Measurements from ENCODE around the gene SLFN14.
"Not testable (repeated sequence)": the region's sequence is repeated elsewhere in the genome, so short reads cannot be mapped to it uniquely, and the experiment has no call there.

Gene SLFN14

DNA sequence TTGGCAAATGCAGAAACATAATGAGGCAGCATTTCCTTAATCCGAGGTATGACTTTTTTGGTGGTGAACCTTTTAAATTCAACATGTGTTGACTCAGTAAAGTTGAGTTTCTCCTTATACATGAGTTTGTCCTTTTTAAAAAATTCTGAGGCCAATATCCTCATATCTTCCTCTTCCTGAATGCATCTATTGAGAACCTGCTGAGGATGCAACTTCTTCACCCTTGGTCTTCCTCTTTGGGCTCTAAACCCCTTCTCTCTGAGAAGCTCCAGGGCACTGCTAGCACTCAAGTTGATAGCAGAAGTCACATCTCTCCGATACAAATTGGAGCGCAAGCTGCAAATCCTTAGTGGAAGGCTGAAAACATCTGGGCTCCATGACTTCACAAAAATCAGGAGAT, 3.3 kb downstream of the SLFN14 start:
- DNase-seq: no peak

DNA sequence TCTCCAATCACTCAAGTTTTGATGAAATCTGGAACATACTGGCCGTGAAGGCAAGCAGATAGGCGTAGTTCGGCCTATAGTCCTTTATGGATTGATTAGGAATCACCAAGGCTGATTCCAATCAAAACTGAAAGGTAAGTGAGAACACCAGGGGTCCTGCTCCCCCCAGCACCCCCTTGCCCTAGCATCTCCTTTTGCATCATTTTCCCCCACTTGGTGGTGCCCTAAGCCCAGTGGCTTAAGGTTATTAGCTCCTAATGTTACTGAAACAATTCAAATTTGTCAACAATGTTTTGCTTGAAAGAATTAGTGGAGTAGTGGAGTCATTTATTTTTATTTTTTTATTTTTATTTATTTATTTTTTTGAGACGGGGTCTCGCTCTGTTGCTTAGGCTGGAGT, 4.9 kb downstream of the SLFN14 start:
- DNase-seq: no peak

DNA sequence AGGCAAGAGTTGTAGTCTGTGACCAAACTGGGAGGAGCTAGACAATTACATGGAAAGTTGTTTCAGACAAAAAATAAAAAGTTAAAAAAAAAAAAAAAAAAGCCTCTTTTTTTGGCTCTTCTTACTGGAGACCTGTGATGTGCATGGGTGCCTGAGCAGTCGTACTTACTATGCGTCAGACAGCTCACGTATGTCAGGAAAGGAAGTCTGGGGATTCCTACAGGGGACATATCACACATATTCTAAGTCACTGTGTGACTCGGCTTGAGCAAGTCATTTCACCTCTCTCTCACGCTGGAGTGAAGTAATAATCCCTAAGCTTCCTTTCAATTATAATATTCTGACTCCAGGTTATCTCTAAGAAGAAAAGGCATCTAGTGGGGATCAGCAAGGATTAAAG, 6.0 kb downstream of the SLFN14 start:
- no peak for DNase-seq

DNA sequence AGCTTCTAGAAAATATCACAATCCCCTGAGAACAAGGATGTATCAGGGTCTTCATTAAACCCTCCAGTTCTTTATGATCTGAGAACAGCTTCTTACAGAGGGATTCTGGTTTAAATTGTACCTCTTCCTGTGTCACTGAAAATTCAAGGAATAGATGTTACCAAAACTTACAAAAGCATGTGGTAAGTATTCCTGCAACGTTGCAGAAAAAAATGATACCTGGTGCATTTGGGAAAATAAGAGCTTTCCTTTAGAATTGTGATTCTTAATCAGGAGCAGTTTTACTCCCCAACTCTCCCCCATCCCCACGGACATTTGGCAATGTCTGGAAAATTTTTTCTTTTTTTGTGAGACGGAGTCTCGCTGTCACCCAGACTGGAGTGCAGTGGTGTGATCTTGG, 7.3 kb downstream of the SLFN14 start:
- DNase-seq: no peak

DNA sequence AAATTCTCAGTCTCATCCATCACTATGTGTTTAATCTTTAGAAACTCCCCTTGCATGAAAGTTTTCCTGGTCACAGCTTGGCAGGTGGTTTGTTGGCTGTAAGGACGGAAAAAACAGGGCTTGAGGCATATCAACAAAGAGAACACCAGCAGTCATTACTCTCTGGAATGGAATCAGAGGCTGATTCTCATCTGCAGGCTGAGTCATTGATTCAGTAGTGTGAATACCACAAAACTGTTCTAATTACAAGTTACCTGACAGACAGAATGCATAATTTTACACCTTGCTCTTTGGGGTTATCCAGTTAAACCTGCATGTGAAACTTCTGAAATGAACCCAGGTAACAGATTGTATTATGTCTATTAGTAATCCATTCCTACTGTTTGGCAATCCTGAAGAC, 11.6 kb downstream of the SLFN14 start:
- no peak for DNase-seq

DNA sequence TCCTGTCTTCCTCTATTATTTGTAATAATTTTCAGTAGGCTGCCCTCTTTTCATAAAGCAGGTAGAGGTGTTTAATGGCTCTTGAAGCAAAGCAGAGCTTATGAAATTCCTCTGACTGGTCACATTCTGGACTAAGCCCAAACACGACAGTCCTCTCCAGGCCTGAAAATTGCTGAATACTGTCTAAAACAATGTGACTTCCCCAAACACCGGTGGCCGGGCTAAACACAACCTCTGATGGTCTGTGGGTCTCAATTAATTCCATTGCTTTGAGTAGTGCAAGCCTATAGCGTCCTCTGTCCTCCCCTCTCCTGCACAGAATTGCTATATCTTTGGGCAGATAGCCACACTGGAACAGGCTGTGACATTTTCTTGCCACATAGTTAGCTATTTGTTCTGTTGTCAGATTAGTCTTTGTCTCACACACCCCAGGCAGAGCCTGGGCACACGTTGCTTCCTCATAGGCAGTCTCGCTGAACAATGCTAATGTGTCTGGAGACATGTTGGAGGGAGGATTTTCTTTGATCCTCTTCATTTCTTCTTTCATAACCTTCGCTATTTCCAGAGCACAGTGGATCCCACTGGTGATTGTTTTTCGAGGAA, 12.3 kb downstream of the SLFN14 start:
- no peak for DNase-seq

DNA sequence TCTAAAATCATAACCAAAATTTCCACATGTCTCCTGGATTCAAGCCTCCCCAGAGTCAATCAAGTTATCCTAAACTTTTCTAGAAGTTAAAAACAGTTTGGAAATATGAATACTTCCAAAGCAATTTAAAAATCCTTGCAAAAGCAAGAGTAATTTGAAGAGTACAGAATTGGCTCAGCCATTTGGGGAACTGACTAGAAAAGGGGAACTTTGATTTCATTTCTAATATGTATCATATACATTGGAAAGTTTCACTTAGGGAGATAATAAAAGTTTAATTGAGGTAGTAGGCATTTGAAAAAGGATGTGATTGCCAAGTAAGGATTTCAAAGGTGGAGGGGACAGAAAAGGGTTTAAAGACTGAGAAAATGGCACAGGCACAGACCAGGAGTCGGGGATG, 14.1 kb downstream of the SLFN14 start:
- no peak for DNase-seq

DNA sequence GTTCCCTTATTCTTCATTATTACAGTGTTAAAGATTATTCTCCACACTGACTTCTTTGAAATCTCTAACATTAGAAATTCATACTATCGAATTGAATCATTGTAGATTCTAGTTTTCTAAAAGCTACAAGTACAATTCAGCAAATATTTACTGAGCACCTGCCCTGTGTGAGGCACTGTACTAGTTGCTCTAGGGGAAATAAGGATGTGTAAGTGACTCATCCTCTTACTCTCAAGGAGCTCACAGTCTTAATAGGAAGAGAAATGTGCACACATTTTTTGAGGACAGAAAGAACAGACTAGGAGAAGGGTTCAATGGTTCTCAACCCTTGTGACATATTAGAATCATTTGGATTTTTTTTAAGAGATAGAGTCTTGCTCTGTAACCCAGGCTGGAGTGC, 15.5 kb downstream of the SLFN14 start:
- DNase-seq: no peak

DNA sequence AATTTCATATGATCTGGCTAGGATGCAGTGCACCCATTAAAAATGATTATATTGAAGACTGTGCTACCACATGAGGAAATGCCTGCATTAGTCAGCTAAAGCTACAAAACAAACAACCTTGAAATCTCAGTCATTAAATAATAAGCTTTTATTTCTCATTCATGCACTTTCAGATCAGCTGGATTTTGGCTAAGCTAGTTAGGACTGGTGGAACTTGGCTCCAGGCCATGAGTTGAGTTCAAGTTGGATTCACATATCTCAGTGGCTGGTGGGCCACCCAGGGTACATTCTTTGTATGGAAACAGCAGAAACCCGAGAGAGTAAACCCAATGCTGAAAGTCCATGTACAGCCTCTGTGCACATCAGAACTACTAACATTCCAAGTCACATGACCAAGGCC, 16.8 kb downstream of the SLFN14 start:
- DNase-seq: peak; percentile 22

DNA sequence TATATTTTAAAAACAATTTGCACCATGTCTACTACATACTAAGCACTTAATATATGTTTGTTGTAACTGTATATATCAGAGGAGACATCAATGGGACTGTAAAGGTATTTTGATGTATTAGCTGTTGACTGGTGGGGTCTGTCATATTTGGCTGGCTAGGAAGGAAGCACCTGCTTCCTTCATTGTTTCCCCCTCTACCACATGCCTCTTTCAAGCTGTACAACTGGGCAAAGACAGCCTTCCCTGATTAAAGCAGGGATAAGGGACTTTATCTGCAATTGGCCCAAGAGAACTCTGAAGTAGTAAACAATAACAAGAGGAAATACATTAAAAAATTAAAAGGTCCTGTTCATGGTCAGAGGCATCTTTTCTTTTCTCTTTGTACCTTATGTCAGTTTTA, 17.6 kb downstream of the SLFN14 start:
- no peak for DNase-seq

DNA sequence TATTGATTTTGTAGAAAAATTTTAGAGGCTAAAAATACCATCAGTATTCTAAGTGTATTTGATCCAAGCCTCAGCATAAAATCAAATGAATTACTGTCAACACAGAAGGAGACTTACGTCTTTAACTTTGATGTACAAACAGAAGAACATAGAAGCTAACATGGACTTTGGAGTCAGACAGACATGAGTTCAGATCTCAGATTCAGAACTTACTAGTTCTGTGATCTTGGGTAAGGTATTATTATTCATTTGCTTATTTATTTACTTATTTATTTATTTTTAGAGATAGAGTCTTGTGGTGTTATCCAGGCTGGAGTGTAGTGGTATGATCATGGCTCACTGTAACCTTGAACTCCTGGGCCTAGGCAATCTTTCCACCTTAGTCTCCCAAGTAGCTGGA, 19.2 kb downstream of the SLFN14 start:
- DNase-seq: no peak

DNA sequence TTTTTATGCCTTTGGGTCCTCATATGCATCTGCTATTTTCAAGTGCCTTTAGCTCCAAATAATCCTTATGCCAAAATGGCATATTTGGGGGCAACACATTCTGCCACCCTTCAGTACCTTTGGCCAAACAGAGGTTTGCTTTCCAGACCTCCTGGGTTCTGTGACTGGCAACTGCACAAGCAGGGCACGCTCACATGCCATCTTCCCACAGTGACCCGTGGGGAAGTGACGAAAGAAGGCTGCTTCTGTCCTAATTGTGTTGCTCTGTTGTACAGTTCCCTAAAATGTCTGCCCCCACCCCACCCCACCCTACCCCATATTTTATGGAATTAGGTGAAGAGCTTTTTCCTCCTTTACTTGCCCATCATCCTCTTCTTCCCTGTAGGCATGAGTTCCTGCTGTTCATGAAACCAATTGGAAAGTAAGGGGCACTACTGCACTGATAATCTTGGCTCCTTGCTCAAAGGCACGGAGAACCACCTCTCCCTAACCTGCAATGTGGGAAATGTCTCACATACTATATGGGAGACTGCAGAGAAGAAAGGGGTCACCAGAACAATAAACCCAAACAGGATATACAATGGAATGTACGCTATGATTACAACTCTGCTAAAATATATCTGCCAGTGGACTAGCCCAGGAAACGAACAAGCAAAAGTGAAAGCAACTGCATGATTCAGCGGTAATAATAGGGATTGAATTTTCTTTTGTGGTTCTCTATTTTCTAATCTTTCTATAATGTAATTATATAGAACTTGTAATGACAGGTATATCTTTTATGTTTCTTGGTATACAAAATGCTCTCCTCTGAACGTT, 19.8 kb downstream of the SLFN14 start:
- peak; percentile 53 for DNase-seq

DNA sequence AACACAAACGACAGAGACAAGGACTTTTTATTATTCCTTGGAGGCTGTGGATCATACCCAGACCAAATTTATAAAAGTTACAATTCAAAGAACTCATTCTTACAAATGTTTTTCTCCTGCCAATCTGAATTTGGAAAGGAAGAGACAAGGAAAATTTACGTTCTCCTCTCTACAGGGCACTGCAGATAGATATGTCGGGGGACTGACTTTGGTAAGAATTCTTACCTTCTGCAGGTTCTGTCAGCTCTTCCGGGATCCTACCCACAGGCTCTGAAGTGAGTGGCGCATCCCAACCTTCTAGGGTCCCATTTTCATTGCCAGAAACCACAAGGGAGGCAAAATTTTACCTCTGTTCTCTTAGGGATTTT, 21.0 kb downstream of the SLFN14 start:
- DNase-seq: no peak

DNA sequence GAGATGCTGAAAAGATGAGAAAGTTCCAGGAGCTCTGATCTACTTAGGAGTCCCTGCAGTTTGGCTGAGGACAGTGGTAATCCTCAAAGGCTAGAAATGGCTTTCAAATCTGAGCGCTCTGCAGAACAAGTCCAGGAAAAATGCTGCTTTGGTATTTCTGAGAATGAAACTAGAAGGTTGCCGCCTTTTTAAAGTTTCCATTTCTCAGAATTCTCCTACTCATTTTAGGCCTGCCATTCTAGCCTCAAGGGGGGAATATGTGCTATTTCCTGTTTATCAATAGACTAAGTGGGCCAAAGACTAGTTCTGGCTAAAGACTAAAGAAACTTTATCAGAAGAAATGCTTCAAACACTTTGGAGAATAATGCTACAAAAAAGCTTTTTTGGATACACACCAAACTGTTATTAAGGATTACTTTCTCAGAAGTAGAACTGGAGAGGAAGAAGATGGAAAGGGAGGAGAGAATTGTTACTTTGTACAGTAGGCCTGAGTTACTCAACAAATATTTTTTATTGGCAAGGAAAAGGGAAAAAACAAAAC, 22.9 kb downstream of the SLFN14 start, which contains the start of gene SLFN12L:
Gene SLFN12L (minus strand): TSS at position 78 of the 541 bp plus-strand sequence. CDS start 15,314 bp downstream, outside the sequence.
- no peak for DNase-seq

DNA sequence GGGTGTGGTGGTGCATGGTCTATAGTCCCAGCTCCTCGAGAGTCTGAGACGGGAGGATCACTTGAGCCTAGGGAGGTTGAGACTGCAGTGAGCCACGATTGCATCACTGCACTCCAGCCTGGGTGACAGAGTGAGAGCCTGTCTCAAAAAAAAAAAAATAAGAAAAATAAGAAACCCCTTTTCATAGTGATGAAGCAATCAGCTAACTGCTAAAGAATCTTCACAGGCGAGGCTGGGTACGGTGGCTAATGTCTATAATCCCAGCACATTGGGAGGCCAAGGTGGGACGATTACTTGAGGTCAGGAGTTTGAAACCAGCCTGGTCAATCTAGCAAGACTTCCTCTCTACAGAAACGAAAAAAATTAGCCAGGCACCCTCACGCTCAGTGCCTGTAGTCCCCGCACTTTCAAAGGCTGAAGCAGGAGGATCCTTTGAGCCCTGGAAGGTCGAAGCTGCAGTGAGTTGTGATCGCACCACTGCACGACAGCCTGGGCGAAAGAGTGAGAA, 23.9 kb downstream of the SLFN14 start:
- no peak for DNase-seq

DNA sequence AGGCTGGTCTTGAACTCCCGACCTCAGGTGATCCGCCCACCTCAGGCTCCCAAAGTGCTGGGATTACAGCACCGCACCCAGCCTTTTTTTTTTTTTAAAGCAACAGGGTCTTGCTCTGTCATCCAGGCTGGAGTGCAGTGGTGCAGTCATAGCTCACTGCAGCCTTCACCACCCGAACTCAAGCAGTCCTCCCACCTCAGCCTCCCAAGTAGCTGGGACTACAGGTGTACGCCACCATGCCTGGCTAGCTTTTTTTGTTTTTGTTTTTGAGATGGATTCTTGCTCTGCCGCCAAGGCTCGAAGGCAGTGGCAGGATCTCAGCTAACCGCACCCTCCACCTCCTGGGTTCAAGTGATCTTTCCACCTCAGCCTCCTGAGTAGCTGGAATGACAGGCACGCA, 25.2 kb downstream of the SLFN14 start:
- DNase-seq: not testable (repeated sequence)

DNA sequence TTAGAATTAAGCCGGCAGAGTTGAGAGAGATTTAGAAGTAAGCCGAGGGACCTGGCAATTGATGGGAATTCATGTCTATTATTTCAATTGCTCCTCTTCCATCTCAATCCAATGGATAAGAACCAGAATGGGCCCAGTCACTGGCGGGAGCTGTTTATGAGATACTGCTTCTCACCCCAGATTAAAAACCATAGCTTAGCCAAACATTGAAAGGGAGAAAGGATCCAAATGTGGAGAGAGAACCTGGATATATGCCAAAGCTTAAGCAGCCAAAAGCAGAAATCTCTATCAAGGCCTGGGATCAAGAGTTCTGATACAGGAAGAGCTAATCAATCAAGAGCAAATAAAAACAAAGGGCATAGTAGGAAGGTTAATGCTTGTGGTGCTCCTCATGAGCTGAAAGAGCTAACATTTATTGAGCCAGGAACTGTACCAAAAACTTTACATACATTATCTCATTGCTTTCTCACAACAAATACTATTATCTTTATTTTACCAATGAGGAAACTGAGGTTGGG, 26.0 kb downstream of the SLFN14 start:
- no peak for DNase-seq

DNA sequence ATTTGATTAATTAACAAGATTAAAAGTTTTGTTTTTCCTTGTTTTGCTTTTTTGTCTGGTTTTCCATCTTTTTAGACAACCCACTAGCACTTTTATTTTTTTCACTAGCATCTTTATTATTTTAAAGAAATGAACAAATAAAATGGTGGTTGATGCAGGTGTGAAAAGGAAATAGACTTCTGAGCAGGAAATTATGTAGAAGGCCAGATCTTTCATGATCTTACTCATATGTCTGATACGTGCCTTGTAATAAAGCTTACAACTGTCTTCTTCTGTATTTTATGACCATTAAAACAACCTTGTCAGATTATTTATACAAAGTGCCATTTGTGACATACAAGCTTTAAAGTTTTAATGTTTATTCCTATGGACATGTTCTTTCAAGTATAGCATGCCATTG, 29.5 kb downstream of the SLFN14 start:
- DNase-seq: no peak

DNA sequence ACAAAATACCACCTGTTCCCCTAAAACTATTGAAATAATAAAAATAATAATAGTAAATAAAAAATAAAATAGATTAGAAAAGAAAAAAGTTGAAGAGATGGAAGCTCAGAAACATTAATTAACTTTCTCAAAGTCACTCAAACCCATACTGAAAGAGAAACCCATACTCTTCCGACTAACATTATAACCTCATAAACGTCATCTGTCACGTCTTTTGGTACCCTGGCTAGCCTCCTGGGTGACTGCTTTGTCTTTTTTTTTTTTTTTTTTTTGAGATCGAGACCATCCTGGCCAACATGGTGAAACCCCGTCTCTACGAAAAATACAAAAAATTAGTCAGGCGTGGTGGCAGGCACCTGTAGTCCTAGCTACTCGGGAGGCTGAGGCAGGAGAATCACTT, 30.8 kb downstream of the SLFN14 start:
- DNase-seq: no peak

DNA sequence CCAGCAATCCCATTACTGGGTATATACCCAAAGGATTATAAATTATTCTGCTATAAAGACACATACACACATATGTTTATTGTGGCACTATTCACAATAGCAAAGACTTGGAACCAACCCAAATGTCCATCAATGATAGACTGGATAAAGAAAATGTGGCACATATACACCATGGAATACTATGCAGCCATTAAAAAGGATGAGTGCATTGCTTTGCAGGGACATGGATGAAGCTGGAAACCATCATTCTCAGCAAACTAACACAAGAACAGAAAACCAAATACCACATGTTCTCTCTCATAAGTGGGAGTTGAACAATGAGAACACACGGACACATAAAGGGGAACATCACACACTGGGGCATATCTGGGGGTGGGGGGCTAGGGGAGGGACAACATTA, 31.3 kb downstream of the SLFN14 start:
- DNase-seq: not testable (repeated sequence)

DNA sequence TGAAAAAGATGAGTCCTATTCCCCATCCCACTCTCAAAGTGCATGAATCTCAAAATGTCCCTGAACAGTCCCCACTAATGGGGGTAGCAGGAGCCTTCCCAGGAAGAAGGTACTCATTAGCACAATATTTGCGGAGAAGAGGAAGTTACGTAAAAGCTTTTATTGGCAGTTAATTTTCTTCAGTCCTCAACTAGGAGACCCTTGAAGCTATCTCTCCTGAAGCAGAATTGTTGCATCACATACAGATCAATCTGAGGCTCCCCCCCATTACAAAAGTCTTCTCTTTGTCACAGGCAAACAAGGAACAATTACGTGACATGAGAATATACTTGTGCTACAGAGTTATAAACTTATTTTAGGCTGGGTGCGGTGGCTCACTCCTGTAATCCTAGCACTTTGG, 37.3 kb downstream of the SLFN14 start:
- DNase-seq: no peak

DNA sequence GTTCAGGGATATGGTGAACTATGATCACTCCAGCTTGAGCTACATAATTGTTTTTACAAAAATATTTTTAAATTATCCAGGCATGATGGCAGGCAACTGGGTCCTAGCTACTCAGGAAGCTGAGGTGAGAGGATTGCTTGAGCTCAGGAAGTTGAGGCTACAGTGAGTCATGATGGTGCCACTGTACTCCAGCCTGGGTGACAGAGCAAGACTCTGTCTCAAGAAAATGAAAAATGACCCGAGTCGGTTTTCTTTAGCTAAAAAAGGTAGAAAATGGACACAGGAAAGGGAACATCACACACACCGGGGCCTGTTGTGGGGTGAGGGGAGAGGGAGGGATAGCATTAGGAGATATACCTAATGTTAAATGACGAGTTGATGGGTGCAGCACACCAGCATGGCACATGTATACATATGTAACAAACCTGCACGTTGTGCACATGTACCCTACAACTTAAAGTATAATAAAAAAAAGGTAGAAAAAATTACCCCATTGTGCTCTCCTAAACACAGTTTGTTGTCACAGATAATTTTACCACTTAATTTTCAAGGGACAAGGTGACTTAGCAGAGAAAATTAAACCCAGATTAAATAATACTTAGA, 38.9 kb downstream of the SLFN14 start:
- not testable (repeated sequence) for DNase-seq

DNA sequence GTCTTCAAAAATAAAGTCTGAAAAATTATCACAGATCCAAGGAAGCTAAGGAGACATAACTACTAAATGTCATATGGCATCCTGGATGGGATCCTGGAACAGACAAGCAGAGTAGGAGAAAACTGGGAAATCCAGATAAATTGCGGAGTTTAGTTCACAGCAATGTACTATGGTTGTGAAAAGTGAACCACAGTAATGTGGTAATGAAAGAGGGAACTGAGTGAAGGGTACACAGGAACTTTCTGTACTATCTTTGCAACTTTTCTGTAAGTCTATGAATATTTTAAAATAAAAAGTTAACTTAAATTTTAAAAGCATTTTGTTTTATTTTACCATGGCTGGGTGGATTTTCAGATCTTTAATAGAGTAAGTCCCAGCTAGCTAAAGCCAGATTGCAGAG, 39.5 kb downstream of the SLFN14 start:
- DNase-seq: no peak
